Stimulated activated CD8-positive, alpha-beta memory T cell treated with anti-CD3 and anti-CD28 coated beads, Interleukin-15, amount 100 ng/mL, for 1 hour (primary cell): ENCODE results near the gene C1orf141.
A peak's percentile ranks its signal among the peaks of the same experiment; 100 is the strongest.
"Not testable (repeated sequence)": the region's sequence is repeated elsewhere in the genome, so short reads cannot be mapped to it uniquely, and the experiment has no call there.

Experiments
- DNase-seq: peaks from one replicate; pipeline ENCODE4 v3.0.0-alpha.2; 2020; ENCODE audit warnings: low read depth

The C1orf141 gene

DNA sequence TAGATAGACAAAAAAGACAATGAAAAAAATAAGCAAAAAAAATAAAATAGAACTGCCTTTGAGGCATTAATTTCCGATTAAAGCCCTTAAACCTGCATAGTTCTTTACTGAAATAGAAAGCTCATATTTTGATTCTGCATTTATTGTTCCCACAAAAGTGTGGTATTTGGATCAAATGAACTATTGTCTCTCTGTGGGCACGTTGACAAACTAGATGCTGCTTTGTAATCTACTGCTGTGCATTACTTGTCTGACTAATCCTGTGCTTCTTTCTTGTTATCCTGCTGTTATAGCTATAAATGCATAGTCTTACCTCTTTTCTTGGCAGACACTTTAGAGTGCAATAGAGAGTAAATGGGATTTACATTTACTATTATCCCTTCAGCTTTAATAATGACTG is 49.4 kb downstream of the C1orf141 start:
- no peak for DNase-seq

DNA sequence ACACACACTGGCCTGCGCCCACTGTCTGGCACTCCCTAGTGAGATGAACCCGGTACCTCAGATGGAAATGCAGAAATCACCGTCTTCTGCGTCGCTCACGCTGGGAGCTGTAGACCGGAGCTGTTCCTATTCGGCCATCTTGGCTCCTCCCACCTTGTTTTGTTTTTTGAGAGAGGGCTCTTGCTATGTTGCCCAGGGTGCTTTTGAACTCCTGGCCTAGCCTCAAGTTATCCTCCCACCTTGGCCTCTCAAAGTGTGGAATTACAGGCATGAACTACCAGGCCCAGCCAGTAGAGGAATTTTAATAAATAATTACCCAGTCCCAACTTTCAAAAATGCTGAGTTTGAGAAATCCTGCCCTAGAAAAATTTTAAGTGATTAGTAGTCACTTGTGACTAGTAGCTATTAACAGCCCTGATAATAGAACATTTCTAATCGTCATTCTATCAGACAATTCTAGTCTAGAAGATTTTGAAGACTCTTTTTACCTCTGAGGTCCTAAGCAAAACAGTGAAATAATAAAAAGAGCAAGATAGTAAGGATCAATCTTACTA is 49.9 kb downstream of the C1orf141 start:
- DNase-seq, result no peak

DNA sequence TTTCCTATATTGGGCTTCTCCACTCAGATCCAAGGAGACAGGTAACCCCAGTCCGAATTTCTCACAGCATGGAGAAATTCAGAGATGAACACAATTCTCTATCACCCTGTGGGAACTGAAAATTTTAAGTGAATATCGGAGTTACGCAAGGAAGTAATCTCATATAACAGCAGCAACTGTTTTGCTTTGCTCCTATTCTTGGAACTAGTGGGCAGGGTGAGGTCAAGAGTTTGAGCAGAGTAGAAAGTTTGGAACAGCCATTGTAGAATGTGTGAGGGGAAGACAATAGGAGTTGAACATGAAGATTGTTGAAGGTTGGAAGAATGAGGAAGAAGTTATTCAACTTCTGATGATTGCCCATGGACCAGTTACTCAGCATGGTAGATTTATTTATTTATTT is 56.5 kb downstream of the C1orf141 start:
- DNase-seq, result no peak

DNA sequence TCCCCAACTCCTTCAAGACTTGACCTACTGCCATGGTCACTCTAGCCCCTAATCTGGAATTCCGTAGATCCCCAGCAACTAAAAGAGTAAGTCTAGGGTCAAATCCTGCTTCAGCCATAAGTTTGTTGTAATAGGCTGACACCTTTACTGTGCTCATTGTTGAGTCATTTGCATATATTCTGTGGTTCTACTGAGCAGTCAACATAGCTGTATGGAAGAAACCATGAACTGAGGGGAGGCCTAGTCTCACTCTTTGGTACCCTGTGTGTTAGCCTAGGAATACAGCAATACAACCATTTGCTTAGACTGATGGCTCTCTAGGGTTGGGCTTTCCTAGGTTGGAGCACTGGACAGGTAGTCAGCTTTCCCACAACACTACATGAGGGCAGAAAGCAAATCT is 57.2 kb downstream of the C1orf141 start:
- no peak for DNase-seq

DNA sequence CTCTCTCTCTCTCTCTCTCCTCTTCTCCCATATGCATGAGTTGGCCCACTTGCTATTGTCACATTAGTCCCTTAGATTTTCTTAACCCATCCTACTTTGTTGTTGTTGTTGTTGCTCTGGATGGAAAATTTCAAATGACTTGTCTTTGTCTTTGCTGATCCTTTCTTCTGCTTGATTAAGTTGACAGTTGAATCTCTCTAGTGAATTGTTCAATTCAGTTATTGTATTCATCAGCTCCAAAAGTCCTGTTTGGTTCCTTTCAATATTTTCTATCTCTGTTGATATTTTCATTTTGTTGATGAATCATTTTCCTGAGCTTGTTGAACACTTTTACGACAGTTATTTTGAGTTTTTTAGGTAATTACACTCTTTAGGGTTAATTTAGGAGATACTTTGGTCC is 62.0 kb downstream of the C1orf141 start:
- DNase-seq, result no peak

DNA sequence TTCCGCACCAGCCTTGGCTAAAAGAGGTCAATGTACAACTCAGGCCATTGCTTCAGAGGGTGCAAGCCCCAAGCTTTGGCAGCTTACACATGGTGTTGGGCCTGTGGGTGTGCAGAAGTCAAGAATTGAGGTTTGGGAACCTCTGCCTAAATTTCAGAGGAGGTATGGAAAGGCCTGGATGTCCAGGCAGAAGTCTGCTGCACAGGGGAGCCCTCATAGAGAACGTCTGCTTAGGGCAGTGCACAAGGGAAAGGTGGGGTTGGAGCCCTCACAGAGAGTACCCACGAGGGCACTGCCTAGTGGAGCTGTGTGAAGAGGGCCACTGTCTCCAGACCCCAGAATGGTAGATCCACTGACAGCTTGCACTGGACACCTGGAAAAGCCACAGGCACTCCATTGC is 67.1 kb downstream of the C1orf141 start:
- not testable (repeated sequence) for DNase-seq

DNA sequence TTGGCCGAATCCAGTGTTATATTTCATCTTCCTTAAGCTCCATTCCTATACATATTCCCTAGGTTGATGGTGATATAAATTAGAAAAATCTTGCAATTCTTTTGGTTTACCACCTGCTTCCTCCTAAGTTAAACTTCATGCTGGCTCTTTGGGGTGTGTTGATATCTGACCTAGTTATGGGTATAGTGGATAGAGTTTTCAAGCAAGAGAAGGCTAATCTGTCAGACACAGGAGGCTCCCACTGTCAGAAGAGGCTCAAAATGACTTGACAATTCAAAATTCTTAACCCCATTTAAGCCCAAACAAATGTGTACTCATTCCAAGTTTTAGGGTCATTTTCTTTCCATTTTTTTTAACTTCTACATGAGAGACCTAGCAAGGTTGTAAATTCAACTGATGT is 72.4 kb downstream of the C1orf141 start:
- no peak for DNase-seq

DNA sequence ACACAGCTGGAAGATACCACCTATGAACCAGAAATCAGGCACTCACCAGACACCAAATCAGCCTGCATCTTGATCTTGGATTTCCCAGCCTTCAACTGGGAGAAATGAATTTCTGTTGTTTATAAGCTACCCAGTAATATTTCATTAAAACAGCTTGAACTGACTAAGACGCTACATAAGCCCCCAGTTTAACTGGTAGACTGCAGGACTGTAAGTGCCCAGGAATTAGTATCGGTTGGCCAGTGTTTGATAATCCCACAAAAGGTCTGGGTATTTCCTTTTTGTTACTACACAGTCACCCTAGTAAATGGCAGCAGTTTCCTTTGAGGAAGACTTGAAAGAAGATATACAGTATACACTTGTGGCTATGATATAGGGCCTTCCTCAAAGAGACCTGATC is 73.5 kb downstream of the C1orf141 start:
- DNase-seq, result no peak

DNA sequence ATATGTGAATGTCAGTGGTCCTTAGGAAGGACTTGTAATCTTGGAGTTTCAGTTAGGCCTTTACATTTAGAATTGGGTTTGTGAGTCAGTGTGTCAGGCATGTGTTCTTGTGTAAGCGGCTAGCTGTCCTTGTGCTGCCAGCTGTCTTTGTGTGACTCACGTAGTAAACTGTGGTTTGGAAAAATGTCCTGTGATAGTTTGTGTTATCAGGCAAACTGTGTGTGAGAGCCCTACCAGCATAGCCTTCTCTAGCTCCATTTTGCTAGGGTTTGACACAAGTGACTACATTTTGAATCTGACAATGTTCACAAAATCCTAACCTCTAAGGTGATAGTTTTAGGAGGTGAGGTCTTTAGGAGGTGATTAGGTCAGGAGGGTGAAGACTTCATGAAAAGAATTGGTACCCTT is 74.0 kb downstream of the C1orf141 start:
- no peak for DNase-seq

DNA sequence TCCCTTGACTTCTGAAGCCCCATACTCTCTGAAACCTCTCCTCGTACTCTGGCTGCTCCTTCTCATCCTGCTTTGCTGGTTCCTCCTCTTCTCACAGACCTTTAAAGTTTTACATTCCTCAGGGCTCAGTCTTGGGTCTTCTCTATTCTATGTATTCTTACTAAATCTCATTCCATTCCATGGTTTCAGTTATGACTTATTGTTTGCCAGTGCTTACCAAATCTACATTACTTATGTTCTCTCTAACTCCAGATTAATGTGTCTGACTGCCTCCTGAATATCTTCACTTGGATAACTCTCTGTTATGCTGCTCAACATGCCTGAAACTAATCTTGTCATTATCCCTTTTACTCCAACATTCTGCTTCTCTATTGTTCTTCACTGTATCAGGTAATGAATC is 75.4 kb downstream of the C1orf141 start:
- DNase-seq, result no peak

DNA sequence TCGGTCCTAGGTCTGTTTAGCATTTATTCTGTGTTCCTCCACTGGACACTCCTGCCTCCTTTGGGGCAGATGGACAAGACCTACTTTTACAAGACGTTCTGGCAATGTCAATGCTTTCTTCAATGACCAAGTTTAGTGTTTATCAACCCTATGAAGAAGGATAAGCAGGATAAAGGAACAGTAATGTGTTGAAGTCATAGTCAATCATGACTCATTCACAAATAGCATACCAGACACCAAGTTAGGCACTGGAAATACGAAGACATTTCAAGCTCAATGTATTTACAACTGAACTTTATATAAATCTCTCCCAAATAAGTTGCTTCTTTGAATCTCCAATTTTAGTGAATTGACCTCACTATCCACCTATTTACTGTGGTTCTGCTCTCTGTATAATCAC is 76.0 kb downstream of the C1orf141 start:
- DNase-seq, result no peak

DNA sequence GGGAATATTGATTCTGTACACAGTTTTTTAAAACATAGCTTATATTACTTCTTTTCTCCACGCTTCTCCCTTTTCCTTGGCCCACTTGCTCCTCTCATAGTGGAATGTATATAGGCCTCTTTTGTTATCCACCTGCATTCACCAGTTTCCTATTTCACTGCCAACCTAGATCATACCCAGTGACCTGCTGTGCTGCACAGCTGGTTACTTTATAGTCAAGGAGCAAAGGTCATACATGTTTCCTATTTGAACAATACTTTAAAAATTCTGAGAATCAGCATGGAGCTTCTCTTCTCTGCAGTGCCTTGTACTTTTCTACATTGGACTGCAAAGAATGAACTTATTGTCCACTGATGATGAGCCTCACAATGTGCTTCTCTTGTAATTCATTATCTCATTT is 76.5 kb downstream of the C1orf141 start:
- DNase-seq, result no peak

DNA sequence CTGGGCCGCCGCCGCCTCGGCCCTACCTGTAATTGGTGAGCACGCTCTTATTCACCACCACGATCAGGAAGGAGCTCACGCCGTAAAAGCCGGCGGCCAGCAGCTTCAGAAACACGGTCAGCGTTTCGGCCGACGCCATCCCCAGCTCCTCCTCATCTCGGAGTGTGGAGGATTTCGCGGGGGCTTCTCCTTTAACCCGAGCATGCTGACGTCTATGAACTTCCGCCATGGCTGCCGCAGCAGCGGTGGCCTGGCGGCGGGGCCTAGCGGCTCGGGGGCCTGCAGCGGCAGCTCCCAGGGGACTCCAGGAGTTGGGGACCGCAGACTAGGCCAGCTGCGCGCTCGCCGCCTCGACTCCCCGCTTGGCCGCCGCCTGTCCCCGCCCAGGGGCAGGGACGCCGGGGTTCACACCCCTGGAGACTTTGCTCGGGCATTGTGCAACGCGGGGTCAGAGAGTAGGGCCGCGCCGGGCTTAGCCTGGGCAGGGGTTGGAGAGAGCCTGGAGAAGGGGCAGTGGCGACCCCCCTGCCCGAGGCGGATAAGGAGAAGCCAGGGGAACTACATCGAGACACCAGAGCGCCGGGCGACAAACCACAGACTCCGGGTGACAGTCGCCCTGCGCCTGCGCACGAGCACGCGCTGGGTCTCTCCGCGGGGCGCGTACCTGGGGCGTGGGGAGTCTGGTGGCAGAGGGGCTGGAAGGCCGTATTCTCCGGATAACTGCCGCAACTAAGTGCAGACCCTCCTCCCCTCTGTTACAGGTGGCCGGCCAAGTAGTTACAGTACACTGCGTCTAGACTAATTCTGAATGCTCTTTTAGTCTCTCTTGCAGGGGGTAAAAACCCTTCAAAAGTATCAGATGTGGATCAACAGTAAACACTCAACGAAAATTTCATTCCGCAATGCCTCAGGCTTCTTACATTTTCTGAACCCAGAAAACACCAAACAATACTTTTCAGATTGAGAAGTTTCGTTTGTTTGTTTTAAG is 80.7 kb downstream of the C1orf141 start, which contains the start of gene SLC35D1:
TSS of gene SLC35D1 (minus strand) at position 364 of the 988 bp plus-strand sequence. CDS start at position 229, 135 bp downstream.
- peak; percentile 56 for DNase-seq

DNA sequence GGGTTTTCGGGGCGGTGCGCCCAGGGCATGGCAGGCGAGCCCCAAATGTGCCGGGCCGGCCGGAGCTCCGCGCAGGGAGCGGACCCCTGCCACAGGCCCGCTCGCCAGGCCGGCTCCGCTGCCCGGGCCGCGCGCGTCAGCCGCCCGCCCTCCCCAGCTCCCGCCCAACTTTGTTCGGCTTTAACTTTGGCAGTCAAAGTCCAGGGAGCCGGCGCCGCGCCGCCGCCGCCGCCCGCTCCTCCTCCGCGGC is 81.3 kb downstream of the C1orf141 start:
- no peak for DNase-seq

DNA sequence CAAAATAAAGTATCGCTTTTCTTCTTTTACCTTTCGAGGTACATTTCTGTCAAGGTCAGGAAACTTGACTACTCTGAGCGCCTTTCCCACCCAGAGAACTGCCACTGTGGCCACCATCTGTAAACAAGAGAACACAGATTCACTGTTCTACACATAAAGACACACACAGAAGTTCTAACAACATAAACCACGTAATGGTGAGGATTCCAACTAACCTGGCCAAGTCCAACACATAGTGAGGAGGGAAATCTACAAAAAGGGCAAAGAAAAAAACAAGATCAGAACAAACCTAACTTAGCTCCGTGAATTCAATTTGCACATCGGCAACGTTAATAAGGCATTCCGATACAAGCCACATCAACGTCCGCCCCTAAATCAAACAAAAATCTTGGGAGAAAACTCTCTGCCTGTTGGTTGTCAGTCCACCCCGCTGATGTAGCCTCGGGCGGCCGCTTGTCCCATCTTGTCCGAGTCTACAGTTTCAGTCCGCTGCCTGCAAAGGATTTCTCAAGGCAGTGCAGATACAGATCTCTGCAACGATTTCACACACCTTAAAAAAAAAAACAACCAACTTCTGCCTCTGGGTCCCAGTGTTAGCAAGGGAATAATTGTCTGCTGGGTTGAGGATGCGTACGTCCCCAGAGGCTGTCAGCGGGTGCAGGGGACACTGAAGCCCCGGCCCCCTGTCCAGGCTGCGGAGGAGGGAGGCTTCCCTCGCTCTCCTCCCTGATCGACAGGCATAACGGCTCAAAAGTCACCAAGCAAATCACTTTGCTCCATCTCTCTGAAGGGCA is 81.8 kb downstream of the C1orf141 start:
- DNase-seq, result no peak

DNA sequence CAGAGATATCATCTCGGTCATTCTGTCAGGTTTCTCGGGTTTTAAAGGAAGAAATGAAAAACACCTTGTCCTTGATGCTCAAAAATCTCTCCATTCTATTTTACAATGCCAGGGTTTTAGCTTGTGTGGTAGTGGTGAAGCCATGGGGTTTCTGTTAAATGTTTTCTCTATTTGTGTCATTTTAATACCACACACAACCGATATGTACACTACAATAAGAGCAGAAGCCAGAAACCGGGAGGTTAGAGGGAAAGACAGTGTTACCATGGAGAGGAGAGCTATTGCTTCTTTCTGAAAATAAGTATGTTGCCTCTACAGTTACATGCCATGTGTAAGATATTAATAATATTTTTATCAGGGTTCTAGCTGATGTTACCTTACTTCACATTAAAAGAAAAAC is 83.6 kb downstream of the C1orf141 start:
- no peak for DNase-seq

DNA sequence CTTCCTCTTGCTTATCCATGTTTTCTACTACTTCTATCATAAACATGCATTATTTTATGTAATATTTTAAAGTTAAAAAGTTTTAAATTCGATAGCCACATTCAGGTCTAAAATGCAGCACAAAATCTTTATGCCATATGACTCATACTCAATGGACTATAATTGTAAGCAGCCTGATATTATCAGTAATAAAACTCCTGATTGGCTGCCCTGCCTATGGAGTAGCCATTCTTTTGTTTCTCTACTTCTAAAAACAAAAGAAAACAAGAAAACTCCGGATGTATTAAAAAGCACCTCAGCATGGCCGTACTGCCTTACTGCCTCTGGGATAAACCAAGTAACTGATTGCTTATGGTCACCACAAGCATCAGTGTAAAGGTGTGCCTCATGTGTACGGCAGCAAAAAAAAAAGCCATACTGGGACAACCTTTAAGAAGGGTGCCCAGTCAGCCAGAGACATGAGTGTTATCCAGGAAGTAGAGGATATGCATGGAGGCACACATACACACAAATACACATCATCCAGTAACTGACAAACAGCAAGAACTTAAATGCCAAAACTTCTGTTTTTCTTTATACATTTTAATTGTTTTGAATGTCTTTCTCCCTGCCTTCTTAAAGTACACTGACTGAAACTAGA is 90.0 kb downstream of the C1orf141 start:
- no peak for DNase-seq

DNA sequence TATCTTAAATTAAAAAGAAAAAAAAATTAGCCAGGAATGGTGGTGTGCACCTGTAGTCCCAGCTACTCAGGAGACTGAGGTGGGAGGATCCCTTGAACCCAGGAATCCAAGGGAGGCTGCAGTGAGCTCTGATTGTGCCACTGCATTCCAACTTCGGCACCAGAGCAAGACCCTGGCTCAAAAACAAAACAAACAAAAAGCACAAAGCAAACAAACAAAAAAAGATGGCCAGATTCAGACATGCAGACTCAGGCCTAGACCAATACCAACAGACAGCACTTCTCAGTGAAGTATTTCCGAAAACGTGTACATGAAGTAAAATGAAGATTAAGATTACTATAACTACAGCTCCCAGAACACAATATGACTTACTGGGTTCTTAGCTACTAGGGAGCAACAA is 91.4 kb downstream of the C1orf141 start:
- DNase-seq, result no peak
